AG04450 (cell line): Measurements from ENCODE around the gene TBX5. TPM values are rescaled to one million over a fixed set of nuclear protein-coding genes. Genes with fewer than 3 reads are reported as not detected.
"Not testable (repeated sequence)": the region's sequence is repeated elsewhere in the genome, so short reads cannot be mapped to it uniquely, and the experiment has no call there.

ENCODE experiments used
- CTCF ChIA-PET: fragments of 300-600, 350-600 bp; formaldehyde crosslinking; extraction: SDS; loops from one replicate; lab custom pipeline; 2022; ENCODE audit warnings: antibody characterized with exemption, inconsistent platforms; lab: Charles Lee
- POLR2A ChIA-PET: fragments of 350-600 bp; formaldehyde crosslinking; extraction: SDS; loops from one replicate; lab custom pipeline; 2021; ENCODE audit warnings: antibody characterized with exemption, inconsistent platforms; lab: Yijun Ruan, JAX
- DNase-seq: peaks from one replicate; pipeline ENCODE4 v3.0.0-alpha.2; 2011; ENCODE audit warnings: low read depth, low spot score
- H3K27ac ChIP-seq: one replicate; pipeline ENCODE4 v1.5.1; 2012; ENCODE audit warnings: low read depth, low read length, control low read depth
- H3K27me3 ChIP-seq: one replicate; pipeline ENCODE4 v1.6.0; 2012; ENCODE audit warnings: low read length; ENCODE audit not compliant: control insufficient read depth, insufficient read depth
- H3K4me3 ChIP-seq: 2 replicates; pipeline ENCODE4 v1.5.1; 2011; ENCODE audit warnings: mild to moderate bottlenecking, low read depth, low read length, control low read depth
- H3K9me3 ChIP-seq: 2 replicates; pipeline ENCODE4 v1.5.1; 2012; ENCODE audit warnings: low read length; ENCODE audit not compliant: control insufficient read depth, insufficient read depth
- CTCF ChIP-seq: IDR thresholded peaks from 2 replicates; pipeline ENCODE4 v1.5.1; 2011; ENCODE audit warnings: low read depth, low read length, control low read depth, inconsistent platforms
- polyA plus RNA-seq: library from polyadenylated mRNA; depleted of rRNA; stranded (reverse); fragments of >200 nt; gene quantifications from 2 replicates; pipeline ENCODE4 v1.2.3, GENCODE V29; 2011

The TBX5 gene
- polyA plus RNA-seq, 1 experiment = 16.8 TPM

- Histone ChIP-seq H3K4me3 (no peak overlapping the region), H3K27me3 (no peaks in the 10 kb centered on the region), H3K27ac (no peak overlapping the region), H3K9me3 (no peaks in the 10 kb centered on the region)
- ChIA-PET CTCF (interaction anchor here (0.9 to 1.1 kb wide), 4 partner anchors 22 to 153 kb away, joined by 3 to 4 read pairs (median 4); no protein-coding TSS in a partner anchor), POLR2A (no interaction called here)
- TF ChIP-seq CTCF = peak; percentile 28
- no peak for DNase-seq
Measured at GRCh38 chr12:114355389-114356088, 50.4 kb downstream of the TBX5 start.

GRCh38 chr12:114349239-114349638 is 56.7 kb downstream of the TBX5 start:
- H3K9me3 ChIP-seq, DNase-seq, H3K27me3 ChIP-seq, H3K4me3 ChIP-seq, H3K27ac ChIP-seq, POLR2A ChIA-PET: not testable (repeated sequence)
- CTCF ChIA-PET = interaction anchor here (1.3 to 1.6 kb wide), 3 partner anchors 364 to 369 kb away, joined by 3 to 7 read pairs (median 6); no protein-coding TSS in a partner anchor

- Histone ChIP-seq H3K27ac (no peak overlapping the region), H3K4me3 (no peak overlapping the region), H3K27me3 (no peaks in the 10 kb centered on the region), H3K9me3 (no peaks in the 10 kb centered on the region)
- TF ChIP-seq CTCF = no peak
- ChIA-PET CTCF (interaction anchor here (0.7 to 1.6 kb wide), 3 partner anchors 59 to 367 kb away, joined by 3 to 6 read pairs (median 4); no protein-coding TSS in a partner anchor), POLR2A (no interaction called here)
- DNase-seq = no peak
Measured at GRCh38 chr12:114347861-114348260, 58.1 kb downstream of the TBX5 start.

- Histone ChIP-seq H3K27ac (no peak overlapping the region), H3K9me3 (no peaks in the 10 kb centered on the region), H3K4me3 (no peak overlapping the region), H3K27me3 (no peaks in the 10 kb centered on the region)
- no peak for TF ChIP-seq CTCF
- ChIA-PET CTCF (no interaction called here), POLR2A (no interaction called here)
- DNase-seq = no peak
Measured at GRCh38 chr12:114344831-114345230, 61.1 kb downstream of the TBX5 start.

GRCh38 chr12:114344303-114344663 is 61.7 kb downstream of the TBX5 start:
- Histone ChIP-seq H3K9me3 (no peaks in the 10 kb centered on the region), H3K27ac (no peak overlapping the region), H3K27me3 (no peaks in the 10 kb centered on the region), H3K4me3 (no peak overlapping the region)
- ChIA-PET POLR2A (no interaction called here), CTCF (no interaction called here)
- no peak for TF ChIP-seq CTCF
- DNase-seq = no peak
